GM12872 (cell line): Measurements from ENCODE around the gene SLC25A4.

ENCODE experiments used
- TF ChIP-seq, protein P1 (sequence below): IDR thresholded peaks from 3 replicates; pipeline ENCODE4 v1.5.1; 2011; ENCODE audit warnings: low read depth, mild to moderate bottlenecking, low read length, moderate library complexity; ENCODE audit not compliant: insufficient read depth

The SLC25A4 gene

DNA sequence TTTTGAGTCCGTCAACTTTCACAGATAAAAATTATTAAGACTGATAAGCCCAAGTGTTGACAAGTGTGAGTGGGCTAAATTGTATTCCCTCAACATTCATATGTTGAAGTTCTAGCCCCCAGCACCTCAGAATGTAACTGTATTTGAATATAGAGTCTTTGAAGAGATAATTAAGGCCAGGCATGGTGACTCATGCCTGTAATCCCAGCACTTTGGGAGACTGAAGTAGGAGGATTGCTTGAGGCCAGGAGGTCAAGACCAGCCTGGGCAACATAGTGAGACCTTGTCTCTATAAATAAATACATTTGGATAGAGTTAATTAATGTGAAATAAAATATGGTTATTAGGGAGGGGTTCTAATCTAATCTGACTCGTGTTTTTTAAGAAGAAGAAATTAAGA is 29.7 kb upstream of the SLC25A4 start:
- TF ChIP-seq, protein P1, sequence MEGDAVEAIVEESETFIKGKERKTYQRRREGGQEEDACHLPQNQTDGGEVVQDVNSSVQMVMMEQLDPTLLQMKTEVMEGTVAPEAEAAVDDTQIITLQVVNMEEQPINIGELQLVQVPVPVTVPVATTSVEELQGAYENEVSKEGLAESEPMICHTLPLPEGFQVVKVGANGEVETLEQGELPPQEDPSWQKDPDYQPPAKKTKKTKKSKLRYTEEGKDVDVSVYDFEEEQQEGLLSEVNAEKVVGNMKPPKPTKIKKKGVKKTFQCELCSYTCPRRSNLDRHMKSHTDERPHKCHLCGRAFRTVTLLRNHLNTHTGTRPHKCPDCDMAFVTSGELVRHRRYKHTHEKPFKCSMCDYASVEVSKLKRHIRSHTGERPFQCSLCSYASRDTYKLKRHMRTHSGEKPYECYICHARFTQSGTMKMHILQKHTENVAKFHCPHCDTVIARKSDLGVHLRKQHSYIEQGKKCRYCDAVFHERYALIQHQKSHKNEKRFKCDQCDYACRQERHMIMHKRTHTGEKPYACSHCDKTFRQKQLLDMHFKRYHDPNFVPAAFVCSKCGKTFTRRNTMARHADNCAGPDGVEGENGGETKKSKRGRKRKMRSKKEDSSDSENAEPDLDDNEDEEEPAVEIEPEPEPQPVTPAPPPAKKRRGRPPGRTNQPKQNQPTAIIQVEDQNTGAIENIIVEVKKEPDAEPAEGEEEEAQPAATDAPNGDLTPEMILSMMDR: no peak

DNA sequence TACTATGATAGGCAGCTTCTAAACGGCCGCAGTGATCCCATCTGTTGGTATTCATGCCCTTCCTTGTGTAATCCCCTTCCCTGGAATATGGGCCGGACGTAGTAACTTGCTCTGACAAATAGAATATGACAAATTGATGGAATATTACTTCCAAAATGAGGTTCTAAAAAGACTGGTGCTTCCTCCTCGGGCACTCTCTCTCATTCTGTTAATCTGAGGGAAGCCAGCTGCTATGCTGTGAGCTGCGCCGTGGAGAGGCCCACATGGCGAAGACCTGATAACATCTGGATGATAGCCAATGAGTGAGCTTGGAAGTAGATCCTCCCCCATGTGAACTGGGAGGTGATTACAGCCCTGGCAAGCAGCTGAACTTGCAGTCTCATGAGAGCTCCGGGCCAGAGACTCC is 27.2 kb upstream of the SLC25A4 start:
- TF ChIP-seq, protein P1: no peak

DNA sequence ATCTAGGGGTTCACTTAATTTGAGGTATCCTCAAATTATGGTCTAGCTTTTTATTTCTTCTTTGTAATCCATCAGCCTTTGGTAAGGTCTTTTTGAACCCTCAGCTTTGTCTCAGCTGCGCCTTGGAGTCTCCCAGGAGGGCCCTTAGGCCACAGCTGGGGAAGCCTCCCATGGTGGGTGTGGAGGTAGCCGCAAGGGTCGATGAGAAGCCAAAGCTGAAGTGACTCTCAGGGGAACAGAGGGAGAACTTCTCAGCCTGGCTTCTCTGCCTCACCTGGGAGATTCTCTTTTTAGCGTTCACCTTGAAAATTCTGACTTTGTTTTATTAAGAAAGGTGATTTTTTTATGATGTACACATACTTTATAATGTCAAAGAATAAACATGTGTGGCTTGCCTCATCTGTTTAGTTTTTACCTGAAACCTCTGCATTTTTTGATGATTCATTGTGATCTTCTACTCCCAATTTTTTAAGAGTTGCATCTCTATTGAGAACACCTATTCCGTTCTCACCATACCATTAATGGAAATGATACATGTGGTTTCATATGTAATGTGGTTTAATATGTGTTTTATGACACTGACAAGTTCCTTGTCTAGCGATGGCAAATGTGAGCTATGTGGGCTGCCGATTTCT is 25.6 kb upstream of the SLC25A4 start:
- TF ChIP-seq, protein P1: no peak

DNA sequence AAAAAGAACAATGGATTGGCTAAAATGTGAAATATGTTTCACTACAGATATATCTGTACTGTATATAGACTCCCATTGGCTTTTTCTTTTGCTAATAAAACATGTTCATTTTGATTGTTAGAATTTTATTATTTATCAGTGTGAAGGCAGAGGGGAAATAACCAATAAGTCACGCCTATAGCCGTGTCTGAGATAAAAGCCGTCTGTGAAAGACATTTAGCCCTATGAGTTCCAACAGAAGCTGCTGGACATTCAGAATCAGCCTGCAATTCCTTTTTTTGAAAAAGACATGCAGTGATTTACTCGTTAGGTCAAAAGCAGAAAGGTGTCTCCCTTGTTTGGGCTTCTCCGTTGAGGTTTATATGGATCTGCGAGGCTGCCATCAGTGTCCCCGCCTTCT is 24.2 kb upstream of the SLC25A4 start:
- TF ChIP-seq, protein P1: no peak

- TF ChIP-seq, protein P1: no peak
These were observed 23.0 kb upstream of the SLC25A4 start for GRCh38 chr4:185119927-185120630.

DNA sequence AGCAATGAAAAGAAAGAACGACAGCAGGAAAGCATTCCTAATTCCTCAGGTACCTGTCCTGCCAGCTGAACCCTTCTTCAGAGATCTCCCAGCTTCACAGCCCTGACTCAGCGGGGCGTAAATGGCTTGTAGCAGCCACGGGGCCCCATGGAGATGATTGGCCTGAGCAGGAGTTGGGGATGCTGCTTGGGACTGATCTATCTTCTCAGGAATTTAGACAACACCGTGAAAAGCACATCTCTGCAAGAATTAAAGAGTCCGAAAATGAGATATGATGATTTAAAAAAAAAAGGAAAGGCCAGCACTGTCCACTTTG is 22.5 kb upstream of the SLC25A4 start:
- TF ChIP-seq, protein P1: no peak

DNA sequence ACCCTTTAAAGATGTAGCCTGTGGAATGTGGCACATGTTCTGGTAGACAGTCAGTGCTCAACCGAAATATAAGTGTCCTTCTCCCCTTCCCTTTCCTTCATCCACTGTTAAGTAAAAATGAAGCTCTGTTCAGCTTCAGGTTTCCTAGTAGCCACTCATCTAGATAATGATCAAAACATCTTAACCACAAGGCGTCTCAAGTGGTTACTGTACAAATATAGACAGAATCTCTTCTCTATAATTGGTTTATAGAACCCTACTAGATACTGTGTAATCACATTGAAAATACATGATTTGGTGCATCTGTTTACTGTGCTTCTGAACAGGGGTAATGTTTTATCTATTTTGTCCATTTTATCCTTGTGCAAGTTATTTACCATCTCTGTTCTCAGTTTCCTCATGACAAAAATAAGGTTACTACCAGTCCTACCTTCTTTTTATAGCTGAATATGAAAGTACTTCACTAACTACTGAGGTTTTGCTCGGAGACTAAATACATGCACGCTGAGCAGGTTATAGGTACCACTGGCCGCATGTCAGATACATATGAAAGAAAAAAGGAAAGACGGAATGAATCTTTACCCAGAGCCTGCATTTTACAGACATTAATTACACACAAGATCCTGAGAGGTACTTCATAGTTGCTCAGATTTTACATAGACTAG is 20.3 kb upstream of the SLC25A4 start:
- TF ChIP-seq, protein P1: no peak
